GM19351 (cell line): ENCODE results near the gene USP22.

Source experiments
- ATAC-seq: cut with Tn5 transposase; IDR thresholded peaks from one replicate; pipeline ENCODE4 v1.9.1; 2021; ENCODE audit warnings: mild to moderate bottlenecking, moderate library complexity; ENCODE audit not compliant: unreplicated experiment

The USP22 gene

DNA sequence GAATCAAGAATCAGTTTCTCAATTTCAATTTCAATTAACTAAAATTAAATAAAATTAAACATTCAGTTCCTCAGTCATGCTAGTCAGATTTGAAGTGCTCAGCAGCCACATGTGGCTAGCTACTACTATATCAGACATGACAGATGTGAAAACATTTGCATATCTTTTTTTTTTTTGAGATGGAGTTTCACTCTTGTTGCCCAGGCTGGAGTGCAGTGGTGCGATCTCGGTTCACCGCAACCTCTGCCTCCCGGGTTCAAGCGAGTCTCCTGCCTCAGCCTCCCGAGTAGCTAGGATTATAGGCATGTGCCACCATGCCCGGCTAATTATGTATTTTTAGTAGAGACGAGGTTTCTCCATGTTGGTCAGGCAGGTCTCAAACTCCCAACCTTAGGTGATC, 10.2 kb upstream of the USP22 start:
- peak; percentile 66 for ATAC-seq

DNA sequence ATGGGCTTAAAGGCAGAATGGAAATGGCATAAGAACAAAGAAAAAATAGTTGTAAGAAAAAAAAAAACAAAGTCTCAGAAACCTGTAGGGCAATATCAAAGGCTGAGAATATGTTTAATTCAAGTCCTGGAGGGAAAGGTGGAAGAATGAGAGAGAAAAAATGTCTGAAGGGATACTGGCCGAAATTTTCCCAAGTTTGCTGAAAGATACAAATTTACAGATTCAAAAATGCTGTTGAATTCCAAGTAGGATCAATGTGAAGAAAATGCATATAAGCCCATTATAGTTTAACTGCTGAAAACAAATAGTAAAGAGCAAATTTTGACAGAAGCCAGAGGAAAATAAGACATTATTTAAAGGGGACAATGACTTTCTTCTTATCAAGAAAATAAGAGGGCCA, 6.6 kb upstream of the USP22 start:
- ATAC-seq: no peak

DNA sequence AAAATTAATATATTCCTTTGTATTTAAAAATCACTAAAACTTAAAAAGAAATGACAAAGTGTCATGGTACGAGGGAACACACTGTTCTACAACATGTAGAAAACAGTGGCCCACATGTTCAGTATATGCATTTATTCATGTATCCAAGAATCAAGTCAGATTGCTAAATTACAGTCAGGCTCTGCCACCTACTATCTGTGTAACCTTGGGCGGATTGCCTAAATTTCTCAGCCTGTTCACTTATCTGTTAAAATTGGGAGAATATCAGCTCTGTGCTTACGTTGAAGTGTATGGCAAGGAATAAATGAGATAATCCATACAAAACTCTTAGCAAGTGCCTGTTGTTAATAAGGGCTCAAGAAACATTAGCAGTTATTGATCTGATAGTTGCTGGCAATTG, 3.4 kb upstream of the USP22 start:
- no peak for ATAC-seq

DNA sequence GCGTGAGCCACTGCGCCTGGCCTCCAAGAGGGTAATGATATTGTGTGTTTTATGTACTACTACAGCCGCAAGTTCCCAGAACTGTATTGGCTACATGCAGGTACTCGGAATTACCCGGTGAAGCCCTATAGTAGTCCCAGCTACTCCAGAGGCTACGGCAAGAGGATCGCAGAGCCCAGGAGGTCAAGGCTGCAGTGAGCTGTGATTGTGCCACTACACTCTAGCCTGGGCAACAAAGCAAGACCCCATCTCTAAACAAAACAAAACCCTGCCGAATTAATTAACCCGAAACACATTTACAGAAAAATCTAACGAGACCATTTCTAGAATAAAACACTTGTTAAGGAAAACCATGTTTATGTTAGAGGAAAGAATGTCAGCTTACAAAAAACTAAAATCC, 2.2 kb upstream of the USP22 start:
- ATAC-seq: no peak

DNA sequence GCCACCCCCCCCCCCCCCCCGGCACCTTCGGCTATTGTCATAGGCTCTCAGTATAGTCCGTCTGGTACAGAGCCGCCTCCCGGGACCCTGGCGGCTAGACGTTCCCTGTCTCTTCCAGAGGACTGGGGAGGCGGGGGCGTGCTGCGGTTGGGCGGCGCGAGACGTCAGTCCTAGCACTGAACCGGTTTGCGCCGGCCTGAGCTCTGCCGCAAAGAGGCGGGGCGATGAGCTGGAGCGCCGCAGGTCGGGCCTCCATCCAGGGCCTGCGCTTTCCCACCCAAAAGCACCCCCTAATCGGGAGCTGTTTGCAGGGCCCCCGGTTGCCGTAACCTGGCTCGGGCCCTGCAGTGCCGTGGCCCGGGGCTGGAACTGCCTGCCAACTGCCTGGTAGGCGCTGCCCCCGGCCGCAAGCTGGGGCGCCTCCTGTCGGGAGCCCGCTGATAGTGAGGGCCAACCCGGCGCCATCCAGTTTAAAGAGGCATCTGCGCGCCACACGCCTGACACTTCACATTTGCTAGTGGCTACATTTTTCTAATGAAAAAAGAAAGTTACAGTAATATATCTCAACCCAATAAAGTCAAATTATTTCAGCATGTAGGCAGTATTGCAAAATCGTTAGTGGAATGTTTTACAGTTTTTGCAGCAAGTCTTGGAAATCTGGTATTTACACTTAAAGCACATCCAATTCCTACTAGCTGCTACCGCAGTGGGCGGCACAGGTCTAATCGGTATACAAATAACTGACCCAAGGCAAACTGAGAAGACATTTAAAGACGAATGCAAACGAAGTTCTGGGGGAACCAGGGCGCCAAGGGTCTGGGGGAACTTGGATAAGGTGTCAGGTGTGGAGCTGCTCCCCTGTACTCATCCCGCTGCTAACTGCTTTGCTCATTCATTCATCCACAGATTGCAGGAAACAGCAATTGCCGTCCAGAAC, 753 bp upstream of the USP22 start:
- ATAC-seq: peak; percentile 79

DNA sequence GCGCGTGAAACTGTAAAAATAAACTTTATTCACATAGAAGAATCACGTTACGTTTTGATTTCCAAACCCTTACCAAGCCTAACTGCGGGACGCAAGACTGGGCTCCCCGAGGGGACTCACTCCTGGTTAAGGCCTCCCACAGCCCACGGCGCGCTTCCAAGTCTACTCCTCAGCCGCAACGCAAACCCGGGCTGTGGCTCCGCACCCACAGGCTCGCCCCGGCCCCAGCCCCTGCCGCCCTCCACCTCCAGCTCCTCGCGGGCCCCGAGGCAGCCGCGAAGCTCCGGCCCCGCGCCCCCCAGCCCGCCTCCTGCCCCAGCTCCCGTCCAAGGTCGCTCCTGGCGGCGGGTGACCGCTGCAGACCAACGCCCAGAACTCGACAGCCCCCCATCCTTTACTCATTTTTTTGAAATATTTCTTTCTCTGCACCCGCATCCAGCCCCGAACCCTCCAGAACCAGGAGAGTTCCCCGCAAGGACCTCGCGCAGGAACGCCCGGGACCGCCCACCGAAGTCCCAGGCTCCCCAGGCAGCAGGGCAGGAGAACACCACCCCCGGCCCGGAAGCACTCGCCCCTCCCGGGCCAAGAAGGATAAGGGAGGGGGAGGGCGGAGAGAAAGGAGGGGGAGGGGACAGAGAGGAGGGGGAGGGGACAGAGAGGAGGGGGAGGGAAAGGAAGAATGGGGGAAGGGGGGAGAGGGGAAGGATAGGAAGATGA, 912 bp downstream of the USP22 start:
- ATAC-seq: no peak

DNA sequence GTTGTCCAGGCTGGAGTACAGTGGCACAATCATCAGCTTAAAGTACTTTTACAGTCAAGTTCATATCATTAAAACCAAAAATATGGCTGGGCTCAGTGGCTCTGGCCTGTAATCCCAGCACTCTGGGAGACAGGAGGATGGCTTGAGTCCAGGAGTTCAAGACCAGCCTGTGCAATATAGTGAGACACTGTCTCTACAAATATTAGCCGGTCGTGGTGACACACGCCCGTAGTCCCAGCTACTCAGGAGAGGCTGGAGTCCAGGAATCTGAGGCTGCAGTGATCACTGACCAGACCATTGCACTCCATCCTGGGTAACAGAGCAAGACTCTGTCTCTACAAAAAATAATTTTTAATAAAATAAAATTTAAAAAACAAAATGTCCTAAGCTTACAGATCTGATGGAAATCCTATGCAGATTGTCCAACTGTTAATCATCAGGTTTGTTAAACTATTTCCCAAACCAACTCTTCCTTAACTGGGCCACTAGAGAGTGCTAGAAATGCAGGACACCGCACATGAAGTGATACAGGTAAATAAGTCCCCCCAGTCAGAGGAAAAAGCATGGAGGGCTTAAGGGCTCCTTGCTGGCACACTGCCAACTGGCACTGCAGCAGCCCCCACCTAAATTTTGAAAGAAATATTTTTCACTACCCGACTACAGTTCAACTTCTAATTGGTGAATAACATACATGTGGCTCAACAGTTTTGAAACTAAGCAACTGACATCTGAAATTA, 2.8 kb downstream of the USP22 start:
- ATAC-seq: no peak

DNA sequence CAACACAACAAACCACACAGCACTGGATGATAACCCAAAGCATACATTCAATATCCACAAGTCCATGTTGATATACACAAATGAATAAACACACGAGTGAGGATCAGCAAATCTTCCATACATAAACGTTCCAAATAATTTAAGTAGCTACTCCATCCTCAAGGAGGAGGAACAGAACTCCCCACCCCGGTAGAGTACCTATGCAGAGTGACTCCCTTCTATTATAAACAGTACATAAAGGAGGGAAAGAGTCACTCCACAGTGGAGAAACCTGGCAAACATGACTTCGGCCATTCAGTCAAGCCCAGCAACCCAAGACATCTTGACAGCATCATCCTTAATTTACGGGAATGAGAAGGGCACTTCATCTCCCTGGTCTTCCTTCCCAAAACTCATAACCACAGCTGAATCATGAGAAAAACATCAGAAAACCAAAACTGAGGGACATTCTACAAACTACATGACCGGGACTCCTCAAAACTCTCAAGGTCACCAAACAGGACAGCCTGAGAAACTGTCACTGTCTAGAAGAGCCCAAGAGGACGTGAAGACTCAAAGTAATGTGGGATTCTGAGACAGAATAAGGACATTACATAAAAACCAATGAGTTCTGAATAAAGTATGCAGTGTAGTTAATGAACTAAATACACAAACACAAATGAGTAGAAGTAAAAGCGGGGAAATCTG, 5.6 kb downstream of the USP22 start:
- no peak for ATAC-seq

DNA sequence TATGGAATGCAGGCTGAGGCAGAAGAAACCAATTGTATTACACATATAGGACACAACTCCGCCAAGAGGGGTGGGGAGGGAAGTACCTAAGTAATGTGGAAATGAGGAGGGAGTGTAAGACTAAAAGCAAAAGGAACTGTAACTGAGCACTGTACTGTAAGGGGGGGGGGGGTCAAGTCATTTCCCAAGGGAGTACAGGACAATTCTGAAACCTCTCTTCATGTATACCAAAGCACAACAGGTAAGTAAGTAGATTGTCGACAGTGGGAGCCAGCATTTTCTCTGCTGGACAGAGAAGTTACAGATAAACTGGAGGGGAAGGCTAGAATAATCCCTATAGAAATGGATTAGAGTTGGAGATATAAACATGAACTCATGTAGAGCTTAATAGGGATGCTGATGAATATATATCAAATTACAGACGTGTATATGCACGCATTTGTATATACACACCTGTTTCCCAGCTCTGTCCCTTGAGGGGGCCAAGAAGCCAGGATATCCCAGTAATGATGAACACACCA, 6.4 kb downstream of the USP22 start:
- ATAC-seq: no peak

DNA sequence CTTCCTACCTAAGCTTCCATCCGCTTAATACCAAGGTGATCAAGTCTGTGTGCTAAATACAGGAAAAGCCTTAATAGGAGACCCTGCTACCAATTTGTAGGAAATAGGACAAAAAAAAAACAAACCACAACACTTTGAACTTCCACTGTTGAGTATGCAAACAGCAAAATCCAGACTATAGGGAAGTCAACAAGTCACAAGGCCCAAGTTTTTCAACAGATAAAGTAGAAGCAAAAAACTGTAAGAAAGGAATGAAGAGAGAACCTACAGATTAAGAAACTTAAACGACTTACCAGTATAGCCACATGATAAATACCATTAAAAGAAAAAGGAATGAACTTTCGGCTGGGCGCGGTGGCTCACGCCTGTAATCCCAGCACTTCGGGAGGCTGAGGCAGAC, 7.4 kb downstream of the USP22 start:
- ATAC-seq: no peak

DNA sequence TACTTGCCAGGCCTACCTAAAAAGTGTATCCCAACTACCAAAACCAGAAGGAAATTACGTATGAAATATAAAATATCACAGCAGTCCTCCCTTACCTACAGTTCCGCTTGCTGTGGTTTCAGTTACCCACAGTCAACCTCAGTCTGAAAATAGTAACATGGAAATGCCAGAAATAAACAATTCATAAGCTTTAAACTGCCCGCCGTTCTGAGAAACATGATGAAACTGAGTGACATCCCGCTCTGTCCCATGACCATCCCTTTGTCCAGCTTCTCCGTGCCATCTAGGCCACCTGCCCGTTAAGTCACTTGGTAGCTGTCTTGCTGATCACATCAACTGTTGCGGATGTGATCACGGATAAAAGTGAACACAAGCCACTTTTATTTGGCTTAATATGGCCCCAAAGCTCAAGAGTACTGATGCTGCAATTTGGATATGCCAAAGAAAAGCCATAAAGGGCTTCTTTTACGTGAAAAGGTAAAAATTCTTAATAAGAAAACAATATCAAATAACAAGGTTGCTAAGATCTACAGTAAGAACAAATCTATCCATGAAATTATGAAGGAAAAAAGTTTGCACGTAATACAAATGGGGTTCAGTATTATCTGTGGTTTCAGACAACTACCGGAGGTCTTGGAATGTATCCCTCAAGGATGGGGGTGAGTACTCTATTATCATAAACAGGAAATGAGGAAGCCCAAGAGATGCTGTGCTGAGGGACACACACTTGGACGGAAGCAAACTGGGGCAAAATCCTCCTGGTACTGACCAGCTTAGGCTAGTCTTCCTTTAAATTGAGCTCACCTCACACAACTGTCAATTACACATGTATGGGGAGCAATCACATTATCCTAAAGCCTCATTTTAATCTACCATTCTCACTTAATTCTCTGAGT, 8.2 kb downstream of the USP22 start:
- peak; percentile 85 for ATAC-seq

DNA sequence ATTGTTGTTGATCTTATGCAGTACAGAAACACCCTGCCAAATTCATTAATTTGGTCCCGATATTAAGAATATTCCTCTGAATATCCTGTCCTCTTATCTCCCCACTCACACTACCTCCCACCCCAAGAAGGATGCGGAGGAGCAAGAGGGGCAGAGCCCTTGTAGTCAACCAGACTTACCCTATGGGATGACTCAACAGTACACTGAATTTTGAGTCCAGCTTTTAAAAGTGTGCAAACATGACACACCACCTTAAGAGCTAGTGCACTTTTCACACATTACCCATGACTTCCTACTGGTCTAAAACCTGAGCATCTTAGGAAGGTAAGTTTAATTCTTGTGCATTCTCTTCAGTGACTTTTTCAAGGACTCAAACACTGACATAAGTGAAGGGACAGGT, 9.5 kb downstream of the USP22 start:
- no peak for ATAC-seq

DNA sequence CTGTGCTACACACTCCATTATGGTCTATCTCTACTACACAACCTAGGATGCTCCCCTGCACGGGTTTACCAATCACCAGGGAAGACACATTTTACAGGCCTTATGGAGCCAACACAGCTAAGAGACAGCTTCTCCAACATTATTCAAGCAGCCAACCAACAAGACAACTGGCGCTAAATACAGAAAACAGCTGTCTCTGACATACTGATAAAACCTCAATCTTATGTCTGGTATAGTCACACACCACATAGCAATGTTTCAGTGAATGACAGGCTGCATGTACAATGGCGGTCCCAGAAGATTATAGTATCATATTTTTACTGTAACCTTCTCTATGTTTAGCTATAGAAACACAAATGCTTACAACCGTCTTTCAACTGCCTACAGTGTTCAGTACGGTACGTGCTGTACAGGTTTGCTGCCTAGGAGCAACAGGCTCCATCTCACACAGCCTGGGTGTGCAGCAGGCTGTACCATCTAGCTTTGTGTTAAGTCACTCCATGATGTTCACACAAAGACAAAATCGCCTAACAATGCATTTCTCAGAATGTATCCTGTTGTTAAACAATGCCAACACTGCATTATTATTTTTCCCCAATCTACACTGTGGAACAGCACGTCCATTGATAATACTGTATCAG, 10.9 kb downstream of the USP22 start:
- no peak for ATAC-seq

DNA sequence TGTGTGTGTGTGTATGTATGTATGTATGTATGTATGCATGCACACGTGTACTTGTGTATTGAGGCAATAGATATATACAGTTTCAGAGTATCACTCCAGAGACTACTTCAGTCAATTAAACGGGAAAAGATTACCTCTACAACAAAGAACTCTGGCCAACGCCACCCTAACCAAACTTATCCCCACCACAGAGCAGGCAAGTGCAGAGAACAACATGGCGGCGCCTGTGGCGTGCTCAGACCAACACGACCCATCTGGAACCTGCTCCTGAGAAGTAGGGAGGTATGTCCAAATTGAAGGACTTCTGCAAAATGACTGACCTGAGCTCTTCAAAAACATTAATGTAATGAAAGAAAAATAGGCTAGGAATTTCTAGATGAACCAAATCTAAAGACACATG, 12.4 kb downstream of the USP22 start:
- ATAC-seq: no peak

DNA sequence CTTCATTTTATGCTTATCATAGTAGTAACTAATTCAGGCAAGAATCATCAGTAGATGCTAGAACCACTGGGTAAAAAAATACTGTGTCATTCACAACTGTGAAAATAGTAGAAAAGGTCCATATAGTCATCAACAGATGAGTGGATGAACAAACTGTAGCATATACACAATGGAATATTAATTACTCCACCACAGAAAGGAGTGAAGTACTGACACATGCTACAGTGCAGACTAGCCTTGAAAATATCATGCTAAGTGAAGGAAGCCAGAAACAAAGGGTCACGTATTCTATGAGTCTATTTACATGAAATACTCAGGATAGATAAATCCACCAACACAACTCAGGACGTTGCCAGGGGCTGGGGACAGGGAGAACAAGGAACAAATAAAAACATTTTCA, 13.3 kb downstream of the USP22 start:
- ATAC-seq: no peak

DNA sequence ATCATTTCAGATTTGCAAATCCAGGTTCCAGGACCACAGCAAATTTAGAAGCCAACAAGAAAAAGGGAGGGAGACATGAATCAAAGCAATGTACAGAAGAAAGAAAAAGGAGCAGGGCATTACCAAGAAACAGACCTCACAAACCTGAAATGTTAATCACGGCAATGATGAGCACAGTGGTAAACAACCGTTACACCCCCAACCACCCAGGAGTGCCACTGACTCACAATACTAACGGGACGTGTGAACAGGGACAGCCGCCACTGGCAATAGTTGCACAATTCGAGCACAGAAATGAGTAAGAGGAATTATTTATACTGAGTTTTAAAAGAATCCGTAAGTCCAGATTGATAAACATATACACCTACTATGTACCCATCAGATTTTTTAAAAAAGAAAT, 13.8 kb downstream of the USP22 start:
- ATAC-seq: no peak

DNA sequence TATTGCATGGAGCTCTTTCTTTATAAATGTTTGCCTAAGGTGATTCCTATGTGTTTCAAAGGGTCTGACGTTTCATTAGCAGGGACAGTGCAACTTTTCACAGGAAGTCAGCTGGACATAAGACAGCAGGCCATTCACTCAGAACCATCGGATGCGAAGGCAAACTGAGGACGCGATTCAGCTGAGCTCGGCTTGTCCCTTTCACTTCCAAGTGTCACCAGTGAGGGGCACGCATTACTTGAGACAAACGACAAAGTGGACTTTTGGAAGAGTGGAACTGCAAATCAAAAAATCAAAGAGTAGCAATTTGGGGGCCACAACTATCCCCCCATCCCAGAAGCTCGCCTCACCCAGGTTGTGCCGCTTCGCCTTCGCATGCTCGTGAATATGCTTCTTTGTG, 14.6 kb downstream of the USP22 start:
- ATAC-seq: no peak

DNA sequence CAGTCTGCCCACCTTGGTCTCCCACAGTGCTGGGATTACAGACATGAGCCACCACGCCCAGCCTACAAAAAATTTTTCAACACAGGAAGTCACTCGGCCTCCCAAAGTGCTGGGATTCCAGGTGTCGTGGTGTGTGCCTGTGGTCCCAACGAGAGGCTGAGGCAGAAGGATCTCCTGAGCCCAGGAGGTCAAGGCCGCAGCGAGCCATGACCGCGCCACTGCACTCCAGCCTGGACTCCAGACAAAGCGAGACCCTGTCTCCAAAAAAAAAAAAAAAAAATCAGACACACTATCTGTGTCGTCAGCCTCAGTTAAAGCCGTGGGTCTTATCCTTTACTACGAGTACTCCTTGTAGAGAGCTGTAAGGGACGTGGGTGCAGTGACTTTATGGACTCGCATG, 15.8 kb downstream of the USP22 start:
- ATAC-seq: no peak

DNA sequence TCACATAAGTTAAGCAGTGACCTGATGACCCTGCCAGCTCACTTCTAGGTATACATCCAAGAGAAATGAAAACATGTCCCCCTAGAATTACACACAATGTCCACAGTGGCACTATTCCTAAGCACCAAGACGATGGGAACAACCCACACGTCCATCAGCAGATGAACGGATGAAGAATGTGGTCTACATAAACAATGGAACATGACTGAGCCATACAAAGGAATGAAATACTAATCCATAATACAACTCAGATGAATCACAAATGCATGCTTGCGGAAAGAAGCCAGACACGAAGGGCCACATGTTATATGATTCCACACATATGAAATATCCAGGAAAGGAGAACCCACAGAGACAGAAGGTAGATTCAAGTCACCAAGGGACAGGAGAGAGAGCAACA, 17.4 kb downstream of the USP22 start:
- ATAC-seq: no peak
